ENCODE measurements around the gene KRTAP5-11.

- TF ChIP-seq TAF1 (IDR thresholded peaks at IDR 0.05; ENCODE audit: borderline replicate concordance, insufficient read depth, low read length), result no peak
- no peak for TF ChIP-seq POLR2AphosphoS5 (IDR thresholded peaks at IDR 0.05; ENCODE audit: low read depth, low read length)
These were observed 26.7 kb downstream of the KRTAP5-11 start for GRCh38 chr11:71556018-71556417.
